ENCODE results near the gene SYNE1. TPM values are rescaled to one million over a fixed set of nuclear protein-coding genes. Genes with fewer than 3 reads are reported as not detected.
"Not testable (repeated sequence)": the region's sequence is repeated elsewhere in the genome, so short reads cannot be mapped to it uniquely, and the experiment has no call there.

Gene SYNE1
- total RNA-seq, 4 donors from 2014 or later: 7.4 to 66.4 (median 20.7) TPM

DNA sequence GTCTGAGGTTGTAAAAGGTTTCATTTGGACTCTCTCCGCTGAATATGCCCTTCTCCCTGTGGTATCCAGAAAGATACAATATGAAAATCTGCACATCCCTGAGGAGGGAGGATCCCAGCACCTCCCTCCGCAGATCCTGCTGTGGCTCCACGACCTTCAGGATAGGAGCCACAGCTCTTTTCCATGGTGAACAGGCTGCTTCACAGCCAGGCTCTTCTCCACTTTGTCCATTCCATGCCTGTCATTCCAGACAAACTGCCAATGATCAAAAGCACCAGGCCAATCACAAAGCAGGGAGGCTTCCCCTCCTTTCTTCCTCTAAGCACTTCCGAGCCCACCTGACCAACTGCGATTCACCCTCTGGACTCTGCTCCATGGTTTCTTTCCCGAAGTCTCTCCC lies 489.9 kb downstream of the SYNE1 start:
- peaks cover 0 to 89% (median 5%) of the 10 kb centered on the region in 3 donors for H3K36me3 ChIP-seq
- no peaks in the 10 kb centered on the region for H3K27me3 ChIP-seq
- intact Hi-C loops (cut with DNase I): no loop called here
- H3K27ac ChIP-seq: no peak overlapping the region
- no peaks in the 10 kb centered on the region for H3K4me1 ChIP-seq
- no peak for DNase-seq
- WGBS, 2 donors: 94 to 97% methylated on average over 6 of the region's 6 CpGs
- no peaks in the 10 kb centered on the region for H3K9me3 ChIP-seq
- no peak overlapping the region for H3K4me3 ChIP-seq
- TF ChIP-seq, protein P1, sequence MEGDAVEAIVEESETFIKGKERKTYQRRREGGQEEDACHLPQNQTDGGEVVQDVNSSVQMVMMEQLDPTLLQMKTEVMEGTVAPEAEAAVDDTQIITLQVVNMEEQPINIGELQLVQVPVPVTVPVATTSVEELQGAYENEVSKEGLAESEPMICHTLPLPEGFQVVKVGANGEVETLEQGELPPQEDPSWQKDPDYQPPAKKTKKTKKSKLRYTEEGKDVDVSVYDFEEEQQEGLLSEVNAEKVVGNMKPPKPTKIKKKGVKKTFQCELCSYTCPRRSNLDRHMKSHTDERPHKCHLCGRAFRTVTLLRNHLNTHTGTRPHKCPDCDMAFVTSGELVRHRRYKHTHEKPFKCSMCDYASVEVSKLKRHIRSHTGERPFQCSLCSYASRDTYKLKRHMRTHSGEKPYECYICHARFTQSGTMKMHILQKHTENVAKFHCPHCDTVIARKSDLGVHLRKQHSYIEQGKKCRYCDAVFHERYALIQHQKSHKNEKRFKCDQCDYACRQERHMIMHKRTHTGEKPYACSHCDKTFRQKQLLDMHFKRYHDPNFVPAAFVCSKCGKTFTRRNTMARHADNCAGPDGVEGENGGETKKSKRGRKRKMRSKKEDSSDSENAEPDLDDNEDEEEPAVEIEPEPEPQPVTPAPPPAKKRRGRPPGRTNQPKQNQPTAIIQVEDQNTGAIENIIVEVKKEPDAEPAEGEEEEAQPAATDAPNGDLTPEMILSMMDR (IDR thresholded peaks at IDR 0.05): no peak
- no peak for TF ChIP-seq POLR2A (IDR thresholded peaks at IDR 0.05)

DNA sequence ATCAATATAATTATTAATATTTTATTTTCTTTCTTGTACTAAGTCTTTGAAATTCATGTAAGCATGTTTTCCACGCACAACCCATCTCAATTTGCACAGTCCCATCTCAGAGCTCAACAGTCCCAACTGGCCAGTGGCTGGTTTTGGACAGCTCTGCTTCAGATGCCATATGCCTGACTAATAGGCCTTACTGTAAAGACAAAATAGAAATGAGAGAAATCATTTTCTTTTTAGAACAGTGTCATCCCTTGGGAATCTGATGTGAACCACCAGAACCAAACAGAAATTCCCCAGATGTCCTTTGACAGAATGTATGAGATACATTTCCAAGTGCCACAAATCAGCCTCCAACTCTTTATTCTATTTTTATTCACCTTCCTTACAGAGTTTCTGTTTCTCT lies 490.8 kb downstream of the SYNE1 start:
- Histone ChIP-seq H3K27me3 (no peaks in the 10 kb centered on the region), H3K27ac (no peak overlapping the region), H3K4me3 (no peak overlapping the region), H3K36me3 (peaks cover 0 to 87% (median 5%) of the 10 kb centered on the region in 3 donors), H3K4me1 (no peaks in the 10 kb centered on the region), H3K9me3 (no peaks in the 10 kb centered on the region)
- no peak for DNase-seq
- TF ChIP-seq POLR2A (IDR thresholded peaks at IDR 0.05): no peak
- TF ChIP-seq, protein P1 (IDR thresholded peaks at IDR 0.05): no peak
- WGBS, 2 donors: 70% methylated on average over 1 of the region's 1 CpG
- intact Hi-C loops (cut with DNase I): no loop called here

DNA sequence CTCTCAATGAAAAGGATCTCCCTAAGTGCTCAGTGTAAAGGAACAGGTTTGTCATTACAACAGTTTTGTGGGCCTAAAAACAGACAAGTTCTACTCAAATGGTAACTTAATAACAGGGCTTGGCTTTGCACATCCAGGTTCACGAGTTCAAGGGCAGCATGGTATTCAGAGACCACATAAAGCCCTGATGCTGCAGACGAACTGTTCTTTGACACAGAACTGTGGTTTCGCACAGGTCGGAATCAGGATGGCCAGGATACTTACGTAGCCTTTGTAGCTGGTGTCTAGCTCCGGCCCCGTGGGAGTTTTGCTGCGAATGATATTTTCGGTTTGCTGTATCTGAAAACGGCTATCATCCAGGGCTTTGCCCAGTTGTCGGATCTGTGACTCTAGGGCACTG lies 493.8 kb downstream of the SYNE1 start:
- 85% methylated on average over 10 to 11 of the region's 11 CpGs for WGBS, 2 donors
- H3K36me3 ChIP-seq: peaks cover 0 to 85% (median 5%) of the 10 kb centered on the region in 3 donors
- no peaks in the 10 kb centered on the region for H3K9me3 ChIP-seq
- H3K4me3 ChIP-seq: no peak overlapping the region
- H3K4me1 ChIP-seq: no peaks in the 10 kb centered on the region
- intact Hi-C loops (cut with DNase I): no loop called here
- TF ChIP-seq, protein P1 (IDR thresholded peaks at IDR 0.05): no peak
- no peak for TF ChIP-seq POLR2A (IDR thresholded peaks at IDR 0.05)
- DNase-seq: no peak
- no peak overlapping the region for H3K27ac ChIP-seq
- H3K27me3 ChIP-seq: no peaks in the 10 kb centered on the region

DNA sequence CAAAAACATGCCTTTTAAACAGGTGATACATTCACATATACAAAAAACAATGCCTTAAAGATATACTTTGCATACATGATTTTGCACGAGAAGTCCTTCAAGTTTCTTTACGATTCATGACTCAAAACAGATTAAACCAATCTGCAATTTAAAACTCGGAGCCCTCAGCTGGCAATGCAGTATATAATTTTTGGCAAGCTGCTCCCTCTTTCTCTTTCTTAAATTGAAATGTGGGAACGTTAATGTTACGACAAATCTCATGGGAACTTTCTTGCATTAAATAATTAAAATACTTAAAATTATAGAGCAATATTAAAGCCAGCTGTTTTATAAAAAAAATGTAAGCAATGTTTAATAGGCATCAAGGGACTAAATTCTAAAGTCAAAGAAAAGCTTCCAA lies 495.1 kb downstream of the SYNE1 start:
- WGBS, 2 donors: 50 to 83% methylated on average over 5 of the region's 5 CpGs
- Histone ChIP-seq H3K4me3 (no peak overlapping the region), H3K36me3 (peaks cover 0 to 78% (median 0%) of the 10 kb centered on the region in 3 donors), H3K27ac (no peak overlapping the region), H3K9me3 (no peaks in the 10 kb centered on the region), H3K27me3 (no peaks in the 10 kb centered on the region), H3K4me1 (no peaks in the 10 kb centered on the region)
- no peak for DNase-seq
- intact Hi-C loops (cut with DNase I): no loop called here
- TF ChIP-seq POLR2A (IDR thresholded peaks at IDR 0.05): no peak
- TF ChIP-seq, protein P1 (IDR thresholded peaks at IDR 0.05): no peak

DNA sequence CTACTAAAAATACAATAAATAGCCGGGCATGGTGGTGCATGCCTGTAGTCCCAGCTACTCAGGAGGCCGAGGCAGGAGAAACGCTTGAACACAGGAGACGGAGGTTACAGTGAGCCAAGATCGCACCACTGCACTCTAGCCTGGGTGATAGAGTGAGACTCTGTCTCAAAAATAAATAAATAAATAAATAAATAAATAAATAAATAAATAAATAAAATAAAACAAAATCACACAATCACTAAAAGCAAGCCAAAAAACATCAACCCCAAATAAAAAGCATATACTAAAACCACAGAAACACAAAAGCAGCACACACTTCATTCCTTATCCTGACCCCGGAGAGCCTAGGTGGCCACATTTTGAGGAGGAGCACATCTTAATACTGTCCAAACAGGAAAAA lies 498.8 kb downstream of the SYNE1 start:
- H3K4me3 ChIP-seq; intact Hi-C loops (cut with DNase I); H3K27ac ChIP-seq; H3K4me1 ChIP-seq; H3K27me3 ChIP-seq; H3K9me3 ChIP-seq; DNase-seq: not testable (repeated sequence)
- peaks cover 0 to 82% (median 4%) of the 10 kb centered on the region in 3 donors for H3K36me3 ChIP-seq
- WGBS, 2 donors: 90 to 98% methylated on average over 5 to 6 of the region's 6 CpGs

DNA sequence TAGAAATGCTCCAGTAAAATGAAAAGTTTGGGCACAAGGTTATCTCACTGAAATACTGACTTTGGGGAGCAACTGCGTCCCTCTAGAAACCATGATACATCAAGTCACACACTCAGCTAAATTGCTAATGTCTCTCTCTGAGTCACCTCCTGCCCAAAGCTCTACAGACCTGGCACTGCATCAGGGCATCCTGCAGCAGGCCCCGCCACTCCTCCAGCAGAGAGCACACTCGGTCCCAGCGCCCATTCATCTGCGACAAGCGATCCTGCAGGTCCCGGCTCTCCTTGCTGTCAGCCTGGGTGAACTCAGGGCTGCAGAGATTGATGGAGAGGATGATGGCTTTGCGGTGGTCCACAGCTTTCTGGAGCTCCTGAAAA lies 500.7 kb downstream of the SYNE1 start:
- Histone ChIP-seq H3K27ac (no peak overlapping the region), H3K4me1 (no peaks in the 10 kb centered on the region), H3K9me3 (no peaks in the 10 kb centered on the region), H3K4me3 (no peak overlapping the region), H3K27me3 (no peaks in the 10 kb centered on the region), H3K36me3 (peaks cover 0 to 88% (median 4%) of the 10 kb centered on the region in 3 donors)
- 67 to 73% methylated on average over 1 to 6 of the region's 8 CpGs for whole genome bisulfite sequencing, 2 donors
- DNase-seq: no peak
- TF ChIP-seq POLR2A (IDR thresholded peaks at IDR 0.05): no peak
- TF ChIP-seq, protein P1 (IDR thresholded peaks at IDR 0.05): no peak
- intact Hi-C loops (cut with DNase I): no loop called here
